CD4-positive, alpha-beta T cell treated with Interleukin-17A for 4 hours (primary cell): Measurements from ENCODE around the gene TRMT13.

Source experiments
- DNase-seq: peaks from one replicate; pipeline ENCODE4 v3.0.0-alpha.2; 2020; ENCODE audit warnings: mixed read lengths

Gene TRMT13

GRCh38 chr1:100132566-100133477 is at the start of gene TRMT13, which contains the start of gene SASS6:
Gene TRMT13, plus strand, starts transcription at chr1:100133163. Its CDS starts 6 bp downstream, at chr1:100133169.
Gene SASS6, minus strand, starts transcription at chr1:100132930. Its CDS starts 116 bp downstream, at chr1:100132814.
- peak; percentile 93 for DNase-seq

GRCh38 chr1:100087396-100087795 is 45.6 kb upstream of the TRMT13 start:
- no peak for DNase-seq

- no peak for DNase-seq
Observed at GRCh38 chr1:100089082-100089481, 43.9 kb upstream of the TRMT13 start.

DNA sequence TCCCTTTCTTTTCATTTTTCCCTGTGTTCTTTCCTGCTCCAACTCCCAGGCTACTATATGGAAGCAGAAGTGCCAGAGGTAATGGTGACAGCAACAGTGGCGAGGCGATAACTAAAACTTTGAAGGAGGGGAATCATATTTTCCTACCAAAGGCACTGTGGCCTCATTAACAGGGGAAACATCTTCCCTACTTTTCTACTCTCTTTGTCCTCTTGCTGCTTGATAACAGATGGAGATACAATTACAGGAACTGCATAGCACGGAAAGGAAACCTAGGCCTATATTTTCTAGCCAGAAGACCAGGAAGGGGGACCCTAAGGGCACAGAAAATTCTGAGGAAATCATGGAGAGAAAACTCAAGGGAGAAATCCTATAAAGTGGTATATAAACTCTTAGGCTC is 42.5 kb upstream of the TRMT13 start:
- DNase-seq, result no peak

DNA sequence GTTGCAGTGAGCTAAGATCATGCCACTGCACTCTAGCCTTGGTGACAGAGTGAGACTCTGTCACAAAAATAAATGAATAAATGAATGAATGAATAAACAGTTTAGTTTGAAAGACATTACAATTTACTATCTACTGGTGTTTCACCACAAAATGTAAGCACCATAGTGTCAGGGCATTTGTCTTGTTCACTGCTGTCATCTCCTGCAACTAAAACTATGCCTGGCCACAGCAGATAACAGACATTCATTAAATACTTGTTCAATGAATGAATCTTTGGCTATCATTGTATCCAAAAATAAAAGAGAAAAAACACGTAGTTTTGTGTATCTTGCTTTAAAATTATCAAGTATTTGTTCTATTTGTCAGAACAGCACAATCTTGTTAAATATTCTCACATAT is 32.8 kb upstream of the TRMT13 start:
- DNase-seq, result no peak

GRCh38 chr1:100101564-100101963 is 31.4 kb upstream of the TRMT13 start:
- no peak for DNase-seq

DNA sequence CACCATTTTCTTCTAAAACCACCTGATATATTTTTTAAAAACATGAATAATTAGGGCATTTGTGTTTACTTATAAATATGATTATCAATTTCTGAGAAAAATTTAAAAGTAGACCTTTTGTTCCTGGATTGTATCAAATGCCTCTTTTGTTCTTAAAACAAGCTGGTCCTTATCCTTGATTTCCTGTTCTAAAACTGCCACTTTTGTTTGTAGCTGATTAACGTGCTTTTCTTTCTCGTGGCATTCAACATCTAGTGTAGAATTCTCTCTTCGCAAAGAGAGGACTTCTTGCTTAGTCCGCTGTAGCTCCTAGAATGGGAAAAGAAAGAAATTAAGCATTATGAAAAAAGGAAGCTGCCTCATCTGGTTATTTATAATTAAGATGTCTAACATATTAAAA is 25.3 kb upstream of the TRMT13 start:
- no peak for DNase-seq

GRCh38 chr1:100109554-100110066 is 23.4 kb upstream of the TRMT13 start:
- no peak for DNase-seq

- no peak for DNase-seq
Observed at GRCh38 chr1:100115524-100115923, 17.4 kb upstream of the TRMT13 start.

DNA sequence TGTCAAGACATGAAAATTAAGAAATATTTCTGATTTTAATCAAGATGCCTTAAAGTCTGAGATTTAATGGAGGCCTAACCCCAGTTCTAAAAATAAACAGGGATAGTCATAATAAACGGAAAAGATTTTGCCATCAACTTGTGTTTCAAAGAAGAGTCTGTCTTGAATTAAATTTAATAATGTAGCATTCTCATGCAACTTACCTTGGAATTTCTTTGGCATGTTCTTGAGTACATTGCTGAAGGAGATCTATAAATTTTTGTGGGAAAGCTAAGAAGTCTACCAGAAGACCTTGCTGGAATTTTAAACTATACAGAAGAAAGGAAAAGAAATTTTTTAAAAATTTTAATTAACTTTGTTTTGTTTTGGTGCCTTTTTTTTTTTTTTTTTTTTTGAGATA is 10.8 kb upstream of the TRMT13 start:
- no peak for DNase-seq

GRCh38 chr1:100127226-100127625 is 5.7 kb upstream of the TRMT13 start:
- no peak for DNase-seq

GRCh38 chr1:100130552-100131077 is 2.3 kb upstream of the TRMT13 start:
- DNase-seq, result no peak

DNA sequence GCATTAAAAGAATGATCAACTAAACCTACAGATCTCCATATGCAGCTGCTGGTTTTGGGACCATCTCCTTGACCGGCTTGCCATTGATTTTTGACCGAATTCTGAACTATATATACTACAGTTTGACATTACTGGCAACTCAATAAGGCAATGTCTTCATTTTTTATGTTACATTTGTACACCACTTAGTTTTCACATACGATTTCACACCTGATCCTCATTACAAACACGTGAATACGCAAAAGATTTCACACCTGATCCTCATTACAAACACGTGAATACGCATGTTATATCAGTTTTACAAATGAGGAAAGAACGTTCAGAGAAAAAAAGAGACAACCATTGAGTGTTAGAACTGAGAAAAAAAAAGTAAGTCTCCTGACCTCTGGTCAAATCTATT is 1.3 kb upstream of the TRMT13 start:
- DNase-seq, result no peak

GRCh38 chr1:100134872-100135271 is 1.9 kb downstream of the TRMT13 start:
- no peak for DNase-seq

DNA sequence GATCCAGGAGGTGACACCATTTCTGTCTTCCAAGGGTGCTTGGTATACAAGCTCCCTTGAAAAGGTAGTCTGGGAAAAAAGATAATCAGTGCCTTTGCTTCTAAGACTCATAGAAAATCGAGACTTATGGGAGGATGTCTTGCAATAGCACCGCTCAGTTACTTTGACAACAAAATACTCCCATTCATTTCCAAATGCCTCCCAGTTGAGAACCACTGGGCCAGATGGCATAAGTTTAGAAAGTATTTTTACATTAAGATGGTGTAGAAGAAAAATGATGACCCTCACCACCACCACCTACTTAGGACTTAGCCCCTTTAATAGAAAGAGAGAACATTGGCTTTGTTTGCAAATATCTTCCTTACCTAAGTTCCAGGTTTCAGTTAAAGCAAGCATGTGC is 4.6 kb downstream of the TRMT13 start:
- no peak for DNase-seq

- no peak for DNase-seq
Observed at GRCh38 chr1:100141192-100141591, 8.2 kb downstream of the TRMT13 start.

GRCh38 chr1:100142343-100142742 is 9.4 kb downstream of the TRMT13 start:
- no peak for DNase-seq

DNA sequence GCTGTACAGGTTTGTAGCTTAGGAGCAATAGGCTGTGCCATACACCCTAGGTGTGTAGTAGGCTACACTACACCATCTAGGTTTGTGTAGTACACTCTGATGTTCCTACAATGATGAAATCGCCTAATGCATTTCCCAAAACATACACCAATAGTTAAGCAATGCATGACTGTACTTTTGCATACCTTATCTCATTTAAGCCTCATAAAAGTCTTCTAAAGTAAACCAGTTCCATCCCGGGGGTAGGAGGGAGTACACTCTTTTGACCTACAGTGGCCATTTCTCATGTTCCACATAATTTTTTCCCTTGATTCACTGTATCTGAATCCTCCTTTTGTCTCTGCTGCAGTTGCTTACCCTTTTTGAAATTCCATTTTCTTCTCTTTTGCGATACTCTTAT is 12.2 kb downstream of the TRMT13 start:
- DNase-seq, result no peak

DNA sequence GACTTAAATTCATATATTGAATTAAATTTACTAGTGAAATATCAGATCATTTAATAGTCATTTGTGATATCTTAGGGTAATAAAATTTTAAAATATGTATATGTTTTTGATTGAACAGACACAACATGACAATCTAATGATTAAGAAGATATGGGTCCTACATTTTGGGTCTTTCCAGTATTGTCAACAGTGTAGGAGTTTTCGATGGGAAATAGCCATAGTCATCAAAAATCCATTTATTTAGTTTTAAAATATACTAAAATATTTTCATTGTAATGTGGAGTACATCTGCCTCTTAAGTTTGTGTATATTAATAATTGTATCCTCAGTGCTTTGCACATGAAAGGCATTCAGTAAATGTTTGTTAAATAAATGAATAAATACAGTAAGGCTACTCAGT is 14.0 kb downstream of the TRMT13 start:
- no peak for DNase-seq

DNA sequence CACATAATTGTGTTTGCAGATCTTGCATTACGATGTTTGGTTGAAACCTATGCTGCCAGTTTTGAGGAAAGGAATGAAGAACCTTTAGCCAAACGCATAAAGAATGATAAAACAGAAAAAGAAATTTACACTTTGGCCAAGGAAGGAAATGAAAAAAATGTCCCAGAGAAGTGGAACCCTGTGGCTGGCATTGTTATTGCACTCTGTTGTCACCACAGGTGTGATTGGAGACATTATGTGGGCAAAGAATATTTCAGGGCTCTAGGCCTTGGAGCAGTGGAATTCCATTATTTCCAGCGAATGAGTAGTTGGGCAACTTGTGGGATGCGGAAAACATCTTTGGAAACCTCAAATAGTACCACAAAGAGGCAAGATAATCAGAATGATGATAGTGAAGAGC is 14.9 kb downstream of the TRMT13 start:
- no peak for DNase-seq

DNA sequence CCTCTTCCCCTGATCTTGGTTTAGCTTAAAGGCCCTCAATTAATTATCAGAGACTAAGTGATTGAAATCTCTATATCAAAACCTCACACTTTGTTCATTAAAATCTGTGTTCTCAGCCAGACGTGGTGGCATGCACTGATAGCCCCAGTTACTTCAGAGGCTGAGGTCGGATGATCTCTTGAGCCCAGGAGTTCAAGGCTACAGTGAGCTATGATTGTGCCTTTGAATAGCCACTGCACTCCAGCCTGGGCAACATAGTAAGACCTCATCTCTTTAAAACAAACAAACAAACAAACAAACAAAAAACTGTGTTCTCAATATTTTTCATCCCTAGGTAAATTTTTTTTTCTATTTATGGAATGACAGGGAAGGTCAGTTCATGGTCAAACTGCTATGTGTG is 18.7 kb downstream of the TRMT13 start:
- no peak for DNase-seq

GRCh38 chr1:100152271-100152670 is 19.3 kb downstream of the TRMT13 start:
- no peak for DNase-seq

GRCh38 chr1:100162881-100163280 is 29.9 kb downstream of the TRMT13 start:
- no peak for DNase-seq

DNA sequence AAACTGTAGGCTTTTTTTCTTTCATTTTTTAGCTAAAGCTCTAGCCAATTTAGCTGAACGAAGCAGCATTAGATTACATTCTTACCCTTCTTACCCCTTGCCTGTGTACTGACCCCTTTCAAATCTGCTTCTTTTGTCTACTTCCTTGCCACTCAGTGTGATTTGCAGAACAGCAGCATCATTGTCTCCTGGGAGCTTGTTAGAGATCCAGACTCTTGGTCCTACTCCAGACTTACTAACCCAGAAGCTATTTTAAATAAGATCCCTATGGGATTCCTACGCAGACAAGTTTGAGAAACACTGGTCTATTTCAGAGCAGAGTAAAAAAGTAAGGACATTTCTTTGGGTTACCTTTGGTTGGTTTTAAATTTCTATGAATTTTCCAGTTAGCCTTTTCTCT is 31.3 kb downstream of the TRMT13 start:
- DNase-seq, result no peak
